ENCODE measurements around the gene COX10. TPM values are rescaled to one million over a fixed set of nuclear protein-coding genes. Genes with fewer than 3 reads are reported as not detected.

The COX10 gene
- total RNA-seq, 1 experiment from 2014 or later, result 28.8 TPM

DNA sequence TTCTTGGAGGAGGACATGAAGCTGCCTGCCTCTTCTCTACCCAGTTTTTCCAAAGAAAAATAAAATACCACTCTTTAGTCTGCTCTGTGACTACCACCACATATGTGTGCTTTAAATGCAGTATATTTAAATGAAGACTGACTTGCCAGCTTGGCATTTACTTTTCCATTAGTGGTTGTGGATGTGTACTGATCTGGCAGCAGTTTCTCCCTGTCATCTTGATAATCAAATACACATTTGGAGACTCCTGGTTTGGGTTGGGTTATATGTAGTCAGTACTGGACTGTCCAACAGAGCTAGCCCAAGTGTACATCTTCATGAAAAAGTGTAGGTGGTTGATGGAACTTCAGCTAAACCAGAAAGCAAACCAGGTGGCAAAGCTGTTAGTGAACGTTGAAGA lies 19.9 kb downstream of the COX10 start:
- Histone ChIP-seq H3K27me3 (ENCODE audit: control insufficient read depth, insufficient read depth, low read length) (no peaks in the 10 kb centered on the region), H3K4me3 (ENCODE audit: insufficient read depth, low read depth, low read length) (no peak overlapping the region), H3K36me3 (replicated peaks; ENCODE audit: control insufficient read depth, insufficient read depth, low read length) (no peaks in the 10 kb centered on the region)
- DNase-seq, result no peak

DNA sequence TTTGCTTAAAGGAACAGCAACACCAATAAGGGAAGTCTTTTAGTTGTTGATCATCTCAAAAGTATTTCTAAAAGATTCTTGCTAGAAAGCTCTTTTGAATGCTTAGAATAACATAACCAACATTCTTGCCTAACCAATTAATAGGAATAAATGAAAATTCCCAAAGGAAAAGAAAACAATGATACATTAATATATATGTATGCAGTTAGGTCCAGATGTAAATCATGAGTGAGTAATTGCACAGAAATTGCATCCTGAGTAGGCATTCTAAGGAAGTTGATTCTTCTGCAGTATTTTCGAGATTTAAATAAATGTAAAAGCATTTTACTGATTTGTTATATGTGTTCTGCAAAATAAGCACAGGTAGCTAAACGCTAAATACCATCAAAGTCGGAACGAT lies 22.1 kb downstream of the COX10 start:
- DNase-seq, result no peak
- Histone ChIP-seq H3K4me3 (ENCODE audit: insufficient read depth, low read depth, low read length) (no peak overlapping the region), H3K27me3 (ENCODE audit: control insufficient read depth, insufficient read depth, low read length) (no peaks in the 10 kb centered on the region), H3K36me3 (replicated peaks; ENCODE audit: control insufficient read depth, insufficient read depth, low read length) (no peaks in the 10 kb centered on the region)

GRCh38 chr17:14092808-14093207 lies 23.5 kb downstream of the COX10 start:
- no peak for DNase-seq
- Histone ChIP-seq H3K4me3 (ENCODE audit: insufficient read depth, low read depth, low read length) (no peak overlapping the region), H3K27me3 (ENCODE audit: control insufficient read depth, insufficient read depth, low read length) (no peaks in the 10 kb centered on the region), H3K36me3 (replicated peaks; ENCODE audit: control insufficient read depth, insufficient read depth, low read length) (no peaks in the 10 kb centered on the region)

- no peaks in the 10 kb centered on the region for H3K27me3 ChIP-seq (ENCODE audit: control insufficient read depth, insufficient read depth, low read length)
- no peaks in the 10 kb centered on the region for H3K36me3 ChIP-seq (replicated peaks; ENCODE audit: control insufficient read depth, insufficient read depth, low read length)
- DNase-seq, result no peak
- no peak overlapping the region for H3K4me3 ChIP-seq (ENCODE audit: insufficient read depth, low read depth, low read length)
Observed at GRCh38 chr17:14094676-14095601, 25.6 kb downstream of the COX10 start.

GRCh38 chr17:14095631-14096030 lies 26.3 kb downstream of the COX10 start:
- no peaks in the 10 kb centered on the region for H3K36me3 ChIP-seq (replicated peaks; ENCODE audit: control insufficient read depth, insufficient read depth, low read length)
- DNase-seq, result no peak
- no peak overlapping the region for H3K4me3 ChIP-seq (ENCODE audit: insufficient read depth, low read depth, low read length)
- no peaks in the 10 kb centered on the region for H3K27me3 ChIP-seq (ENCODE audit: control insufficient read depth, insufficient read depth, low read length)

DNA sequence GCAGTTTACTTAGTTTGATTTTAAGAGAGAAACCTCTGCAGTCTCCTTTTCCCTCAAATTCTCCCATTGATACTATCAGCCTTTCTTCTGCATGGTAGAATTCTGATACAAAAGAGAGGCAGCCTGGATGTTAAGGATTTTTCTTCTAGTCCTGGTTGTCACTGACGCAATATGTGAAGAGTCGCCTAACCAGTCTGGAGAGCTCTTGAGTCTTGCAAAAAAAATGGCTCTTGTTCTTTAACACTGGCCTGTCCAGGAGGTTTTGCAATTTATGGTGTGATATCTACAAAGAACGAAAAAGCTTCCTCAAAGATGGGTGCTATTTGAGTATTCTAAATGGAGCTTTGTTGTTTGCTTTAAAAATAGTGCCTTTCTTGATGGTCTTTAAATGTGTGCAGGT lies 28.9 kb downstream of the COX10 start:
- H3K27me3 ChIP-seq (ENCODE audit: control insufficient read depth, insufficient read depth, low read length), result no peaks in the 10 kb centered on the region
- no peak overlapping the region for H3K4me3 ChIP-seq (ENCODE audit: insufficient read depth, low read depth, low read length)
- no peaks in the 10 kb centered on the region; the same call in 1 of the 2 replicates for H3K36me3 ChIP-seq (replicated peaks; ENCODE audit: control insufficient read depth, insufficient read depth, low read length)
- DNase-seq, result no peak

GRCh38 chr17:14101976-14102375 lies 32.7 kb downstream of the COX10 start:
- Histone ChIP-seq H3K36me3 (replicated peaks; ENCODE audit: control insufficient read depth, insufficient read depth, low read length) (no peaks in the 10 kb centered on the region; the same call in 1 of the 2 replicates), H3K4me3 (ENCODE audit: insufficient read depth, low read depth, low read length) (no peak overlapping the region), H3K27me3 (ENCODE audit: control insufficient read depth, insufficient read depth, low read length) (no peaks in the 10 kb centered on the region)
- no peak for DNase-seq

DNA sequence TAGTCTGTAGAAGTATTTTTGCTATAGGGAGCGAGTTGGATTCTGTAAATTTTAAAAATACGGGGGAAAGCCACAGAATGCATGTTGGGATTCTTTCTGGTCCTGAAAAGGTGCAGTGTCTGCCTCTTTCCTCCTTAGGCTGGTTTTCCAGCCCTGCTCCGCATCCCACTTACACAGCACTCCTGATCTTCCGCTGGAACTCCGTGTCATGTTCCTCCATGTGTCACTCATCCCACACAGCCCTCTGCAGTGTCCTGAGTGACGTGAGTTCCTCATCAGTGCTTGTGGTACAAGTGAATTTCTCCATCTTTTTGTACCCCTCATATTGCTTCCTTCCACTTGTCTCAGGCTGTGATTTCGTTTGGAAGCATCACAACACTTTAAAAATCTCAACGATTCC lies 34.5 kb downstream of the COX10 start:
- H3K4me3 ChIP-seq (ENCODE audit: insufficient read depth, low read depth, low read length), result no peak overlapping the region
- H3K27me3 ChIP-seq (ENCODE audit: control insufficient read depth, insufficient read depth, low read length), result no peaks in the 10 kb centered on the region
- DNase-seq, result no peak
- no peaks in the 10 kb centered on the region; the same call in 1 of the 2 replicates for H3K36me3 ChIP-seq (replicated peaks; ENCODE audit: control insufficient read depth, insufficient read depth, low read length)

DNA sequence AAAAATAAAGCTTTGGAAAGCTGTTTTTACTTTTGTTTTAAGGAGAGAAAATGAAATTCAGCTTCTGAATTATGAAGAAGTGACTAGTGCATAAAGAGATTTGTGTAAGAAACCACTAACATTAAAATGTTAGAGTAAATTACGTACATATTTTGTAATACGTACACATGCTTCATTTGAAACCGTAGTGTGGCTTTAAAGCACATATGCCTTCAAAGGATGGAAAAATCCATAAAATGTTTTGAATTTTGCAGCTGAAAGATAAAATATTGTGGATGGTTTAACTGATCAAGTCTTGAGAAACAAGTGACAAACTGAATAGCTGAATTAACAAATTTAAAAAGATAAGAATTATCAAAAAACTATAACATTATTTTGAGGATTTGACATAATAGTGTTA lies 35.4 kb downstream of the COX10 start:
- H3K4me3 ChIP-seq (ENCODE audit: insufficient read depth, low read depth, low read length), result no peak overlapping the region
- no peaks in the 10 kb centered on the region for H3K27me3 ChIP-seq (ENCODE audit: control insufficient read depth, insufficient read depth, low read length)
- DNase-seq, result no peak
- H3K36me3 ChIP-seq (replicated peaks; ENCODE audit: control insufficient read depth, insufficient read depth, low read length), result no peaks in the 10 kb centered on the region; the same call in 1 of the 2 replicates

GRCh38 chr17:14107889-14108288 lies 38.6 kb downstream of the COX10 start:
- DNase-seq, result no peak

GRCh38 chr17:14112407-14112806 lies 43.1 kb downstream of the COX10 start:
- DNase-seq, result no peak
- H3K36me3 ChIP-seq (replicated peaks; ENCODE audit: control insufficient read depth, insufficient read depth, low read length), result no peaks in the 10 kb centered on the region
- no peaks in the 10 kb centered on the region for H3K27me3 ChIP-seq (ENCODE audit: control insufficient read depth, insufficient read depth, low read length)
- no peak overlapping the region for H3K4me3 ChIP-seq (ENCODE audit: insufficient read depth, low read depth, low read length)

More at GRCh38 chr17:14107889-14108288, 38.6 kb downstream of the COX10 start:
- Histone ChIP-seq H3K27me3 (ENCODE audit: control insufficient read depth, insufficient read depth, low read length) (no peaks in the 10 kb centered on the region), H3K36me3 (replicated peaks; ENCODE audit: control insufficient read depth, insufficient read depth, low read length) (no peaks in the 10 kb centered on the region), H3K4me3 (ENCODE audit: insufficient read depth, low read depth, low read length) (no peak overlapping the region)

GRCh38 chr17:14113137-14113536 lies 43.8 kb downstream of the COX10 start:
- no peaks in the 10 kb centered on the region for H3K27me3 ChIP-seq (ENCODE audit: control insufficient read depth, insufficient read depth, low read length)
- no peak overlapping the region for H3K4me3 ChIP-seq (ENCODE audit: insufficient read depth, low read depth, low read length)
- H3K36me3 ChIP-seq (replicated peaks; ENCODE audit: control insufficient read depth, insufficient read depth, low read length), result no peaks in the 10 kb centered on the region
- DNase-seq, result no peak

DNA sequence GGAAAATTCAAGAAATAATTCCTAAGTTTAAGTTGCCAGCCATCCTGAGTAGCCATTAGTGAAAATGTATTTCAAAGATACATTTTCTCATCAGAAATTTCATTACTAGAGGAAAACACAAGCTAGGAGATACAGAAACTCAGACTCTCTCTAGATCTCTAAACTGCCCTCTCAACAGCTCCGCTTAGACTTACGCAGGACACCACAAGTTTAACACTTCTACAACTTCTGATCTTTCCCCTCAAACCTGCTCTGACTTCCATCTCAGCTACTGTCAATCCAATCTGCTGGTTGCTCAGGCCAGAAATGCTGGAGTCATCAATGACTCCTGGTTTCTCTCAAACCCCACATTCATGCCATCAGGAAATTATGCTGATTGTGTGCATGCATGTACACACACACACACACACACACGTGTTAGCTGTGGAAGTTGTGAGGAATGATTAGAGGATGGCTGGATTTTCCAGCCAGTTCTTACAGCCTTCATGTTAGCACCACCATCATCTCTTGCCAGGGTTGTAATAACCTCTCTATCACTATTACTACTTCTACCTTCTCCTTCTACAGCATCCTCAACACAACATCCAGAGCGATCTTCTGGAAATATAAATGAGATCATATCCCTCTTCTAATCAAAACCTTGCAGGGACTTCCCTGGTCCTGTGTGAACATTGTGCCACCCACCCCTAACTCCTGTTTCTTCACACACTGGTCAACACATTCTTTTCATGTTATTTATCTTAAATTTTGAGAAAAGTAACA lies 47.1 kb downstream of the COX10 start:
- Histone ChIP-seq H3K4me3 (ENCODE audit: insufficient read depth, low read depth, low read length) (no peak overlapping the region), H3K36me3 (replicated peaks; ENCODE audit: control insufficient read depth, insufficient read depth, low read length) (no peaks in the 10 kb centered on the region), H3K27me3 (ENCODE audit: control insufficient read depth, insufficient read depth, low read length) (no peaks in the 10 kb centered on the region)
- no peak for DNase-seq

DNA sequence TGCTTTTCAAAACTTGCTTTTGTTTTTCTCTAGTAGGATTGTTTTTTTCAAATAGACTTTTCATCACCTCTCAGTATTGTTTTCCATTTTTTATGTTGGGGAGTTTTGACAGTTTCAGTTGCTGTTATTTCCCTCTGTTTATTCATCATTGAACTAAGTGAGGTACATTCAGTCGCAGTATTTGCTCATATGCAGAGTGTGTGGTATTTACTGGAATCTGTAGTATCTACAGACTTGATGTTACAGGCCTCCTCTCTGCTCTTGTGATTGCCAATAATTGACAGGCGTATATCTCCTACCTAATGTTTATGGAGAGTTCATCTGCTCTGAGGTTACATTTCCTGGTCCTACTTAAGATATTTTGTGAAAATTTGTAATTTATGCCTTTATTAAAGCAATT lies 49.6 kb downstream of the COX10 start:
- Histone ChIP-seq H3K36me3 (replicated peaks; ENCODE audit: control insufficient read depth, insufficient read depth, low read length) (no peaks in the 10 kb centered on the region), H3K4me3 (ENCODE audit: insufficient read depth, low read depth, low read length) (no peak overlapping the region), H3K27me3 (ENCODE audit: control insufficient read depth, insufficient read depth, low read length) (no peaks in the 10 kb centered on the region)
- no peak for DNase-seq

- no peaks in the 10 kb centered on the region for H3K27me3 ChIP-seq (ENCODE audit: control insufficient read depth, insufficient read depth, low read length)
Observed at GRCh38 chr17:14119546-14119945, 50.2 kb downstream of the COX10 start.

More at GRCh38 chr17:14119546-14119945, 50.2 kb downstream of the COX10 start:
- no peak for DNase-seq
- Histone ChIP-seq H3K36me3 (replicated peaks; ENCODE audit: control insufficient read depth, insufficient read depth, low read length) (no peaks in the 10 kb centered on the region), H3K4me3 (ENCODE audit: insufficient read depth, low read depth, low read length) (no peak overlapping the region)
